CD14-positive monocyte (primary cell): ENCODE measurements around the gene TENM3. TPM values are rescaled to one million over a fixed set of nuclear protein-coding genes. Genes with fewer than 3 reads are reported as not detected.

Experiments used
- DNase-seq, 3 donors: peaks; one replicate each; pipeline ENCODE4 v3.0.0-alpha.2; 2011 to 2022
- H2AFZ ChIP-seq: 2 replicates; pipeline ENCODE4 v1.6.0; 2012; ENCODE audit warnings: mild to moderate bottlenecking, low read depth, low read length, inconsistent platforms; ENCODE audit not compliant: insufficient read depth, poor library complexity, severe bottlenecking
- H3K27ac ChIP-seq, 2 donors: 1 replicate in 1 of 2; 2 replicates in 1 of 2; pipeline ENCODE4 v1.5.1; 2012 to 2013; ENCODE audit warnings: low read length in 2 of 2, control low read depth in 1 of 2, inconsistent platforms in 1 of 2, low read depth in 1 of 2, mild to moderate bottlenecking in 1 of 2
- H3K27me3 ChIP-seq, 2 donors: one replicate each; pipeline versions ENCODE4 v1.6.0 to v1.6.1; 2011 to 2013; ENCODE audit warnings: low read length in 2 of 2; ENCODE audit not compliant: control insufficient read depth in 2 of 2, insufficient read depth in 2 of 2
- H3K36me3 ChIP-seq, 2 donors: replicated peaks in 1 of 2; 1 replicate in 1 of 2; 2 replicates in 1 of 2; pipeline versions ENCODE4 v1.5.1 to v1.6.1; 2012 to 2013; ENCODE audit warnings: low read length in 2 of 2, control low read depth in 1 of 2, inconsistent platforms in 1 of 2, mild to moderate bottlenecking in 1 of 2; ENCODE audit not compliant: insufficient read depth in 2 of 2, control insufficient read depth in 1 of 2
- H3K4me1 ChIP-seq, 2 donors: 1 replicate in 1 of 2; 2 replicates in 1 of 2; pipeline versions ENCODE4 v1.5.1 to v1.6.1; 2012 to 2013; ENCODE audit warnings: low read length in 2 of 2, control low read depth in 1 of 2, inconsistent platforms in 1 of 2, mild to moderate bottlenecking in 1 of 2, moderate library complexity in 1 of 2; ENCODE audit not compliant: insufficient read depth in 2 of 2, control insufficient read depth in 1 of 2
- H3K4me2 ChIP-seq: replicated peaks from 2 replicates; pipeline ENCODE3; 2012; ENCODE audit warnings: low read length, moderate library complexity, mild to moderate bottlenecking; ENCODE audit not compliant: poor library complexity, severe bottlenecking; ENCODE audit errors: extremely low read depth
- H3K4me3 ChIP-seq, 3 experiments: fragments of 200-600 bp in 1 of 3; sonication (generic) in 1 of 3; replicated peaks in 1 of 3; 1 replicate in 2 of 3; 2 replicates in 1 of 3; pipeline ENCODE4 v1.5.1; 2011 to 2013; ENCODE audit warnings: low read length in 3 of 3, mild to moderate bottlenecking in 3 of 3, control low read depth in 2 of 3, low read depth in 2 of 3, inconsistent platforms in 1 of 3, moderate library complexity in 1 of 3
- H3K79me2 ChIP-seq: 2 replicates; pipeline ENCODE4 v1.6.0; 2012; ENCODE audit warnings: mild to moderate bottlenecking, control low read depth, inconsistent platforms, low read length, moderate library complexity; ENCODE audit not compliant: insufficient read depth
- H3K9ac ChIP-seq: 2 replicates; pipeline ENCODE4 v1.6.0; 2017; ENCODE audit warnings: low read length, mild to moderate bottlenecking; ENCODE audit not compliant: insufficient read depth, poor library complexity, severe bottlenecking
- H3K9me3 ChIP-seq, 2 donors: replicated peaks in 1 of 2; 1 replicate in 1 of 2; 2 replicates in 1 of 2; pipeline versions ENCODE4 v1.5.1 to v1.6.1; 2012 to 2013; ENCODE audit warnings: low read length in 2 of 2, control low read depth in 1 of 2; ENCODE audit not compliant: control insufficient read depth in 1 of 2, insufficient read depth in 1 of 2
- H4K20me1 ChIP-seq: 2 replicates; pipeline ENCODE4 v1.6.0; 2012; ENCODE audit warnings: mild to moderate bottlenecking, low read length, control low read depth, moderate library complexity; ENCODE audit not compliant: insufficient read depth
- H3K27ac Mint-ChIP-seq, 7 donors: one replicate each; pipeline ENCODE4 v1.8.0; 2020; ENCODE audit warnings: mild to moderate bottlenecking in 7 of 7, mixed read lengths in 7 of 7, moderate library complexity in 6 of 7, inconsistent platforms in 2 of 7
- H3K27me3 Mint-ChIP-seq, 3 donors: one replicate each; pipeline ENCODE4 v1.8.0; 2021 to 2022; ENCODE audit warnings: low read depth in 3 of 3, mild to moderate bottlenecking in 3 of 3, mixed read lengths in 3 of 3, moderate library complexity in 3 of 3, inconsistent platforms in 1 of 3
- H3K36me3 Mint-ChIP-seq, 2 donors: one replicate each; pipeline ENCODE4 v1.8.0; 2020; ENCODE audit warnings: mixed read lengths in 2 of 2, inconsistent platforms in 1 of 2, mild to moderate bottlenecking in 1 of 2
- H3K4me1 Mint-ChIP-seq: one replicate; pipeline ENCODE4 v1.8.0; 2020; ENCODE audit warnings: mild to moderate bottlenecking, mixed read lengths
- H3K4me3 Mint-ChIP-seq, 2 donors: one replicate each; pipeline ENCODE4 v1.8.0; 2020; ENCODE audit warnings: mild to moderate bottlenecking in 2 of 2, mixed read lengths in 2 of 2, moderate library complexity in 1 of 2
- H3K9me3 Mint-ChIP-seq, 7 donors: one replicate each; pipeline ENCODE4 v1.8.0; 2020 to 2022; ENCODE audit warnings: mixed read lengths in 7 of 7, mild to moderate bottlenecking in 6 of 7, moderate library complexity in 6 of 7, inconsistent platforms in 2 of 7
- WGBS: methylation state at CpG from one replicate; pipeline ENCODE4 v1.1.5; 2013; ENCODE audit warnings: missing lambda C conversion rate; ENCODE audit not compliant: insufficient coverage; 5-methylcytosine and 5-hydroxymethylcytosine counted together
- intact Hi-C, 2 donors: fragments of 100-400 bp; cut with micrococcal nuclease; formaldehyde crosslinking; loops; one replicate each; pipeline versions ENCODE4 v1.15.0 to v1.15.1; 2023
- polyA plus RNA-seq, 3 donors: library from polyadenylated mRNA; depleted of rRNA in 1 of 3; unstranded in 2 of 3; stranded (reverse) in 1 of 3; fragments of 300-500 nt in 2 of 3; fragments of >200 nt in 1 of 3; fragmentation: Illumina TruSeq in 2 of 3; gene quantifications; 1 replicate in 2 of 3; 2 replicates in 1 of 3; pipeline ENCODE4 v1.2.3, GENCODE V29; 2012 to 2021
- TF ChIP-seq, protein P1 (sequence below): fragments of 200-600 bp; IDR thresholded peaks from one replicate; pipeline ENCODE4 v1.8.0; 2022; ENCODE audit warnings: antibody characterized with exemption, mild to moderate bottlenecking

The TENM3 gene
- polyA plus RNA-seq, 3 donors: not detected

DNA sequence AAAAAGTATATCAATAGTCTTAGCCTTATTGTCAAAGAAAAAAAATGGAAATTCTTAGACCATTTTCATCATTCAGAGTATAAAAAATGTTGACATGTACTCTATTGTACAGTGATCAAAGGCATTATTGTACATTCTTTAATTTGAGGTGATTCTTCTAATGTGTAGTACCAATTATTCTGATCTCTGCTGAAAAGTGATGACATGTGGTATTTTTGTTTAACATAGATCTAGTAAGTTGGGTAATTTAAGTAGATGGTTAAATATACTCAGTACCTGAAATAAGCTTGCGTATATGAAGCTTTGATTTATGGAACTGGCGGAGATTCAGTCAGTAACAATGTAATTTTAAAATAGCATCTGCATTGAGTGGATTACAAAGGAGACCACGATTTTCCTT, 5.1 kb downstream of the TENM3 start:
- H3K9ac ChIP-seq: no peak overlapping the region
- no peak for DNase-seq
- no peak overlapping the region for H3K4me3 Mint-ChIP-seq
- no peaks in the 10 kb centered on the region for H3K4me1 ChIP-seq
- no CpG with 5 or more reads among the region's 3 CpGs for WGBS
- no peak overlapping the region for H2AFZ ChIP-seq
- H3K27me3 Mint-ChIP-seq: peaks cover 0 to 5% (median 2%) of the 10 kb centered on the region in 3 donors
- no peak overlapping the region for H3K4me3 ChIP-seq
- H4K20me1 ChIP-seq: no peaks in the 10 kb centered on the region
- H3K36me3 ChIP-seq: no peaks in the 10 kb centered on the region
- H3K27ac ChIP-seq: no peak overlapping the region
- no peaks in the 10 kb centered on the region for H3K36me3 Mint-ChIP-seq
- no peaks in the 10 kb centered on the region for H3K4me1 Mint-ChIP-seq
- H3K9me3 Mint-ChIP-seq: peaks cover 0 to 8% (median 5%) of the 10 kb centered on the region in 7 donors
- no peak overlapping the region for H3K27ac Mint-ChIP-seq
- H3K4me2 ChIP-seq: no peak overlapping the region
- H3K9me3 ChIP-seq: peaks cover 0 to 5% of the 10 kb centered on the region in 2 donors
- no peaks in the 10 kb centered on the region for H3K79me2 ChIP-seq
- TF ChIP-seq, protein P1, sequence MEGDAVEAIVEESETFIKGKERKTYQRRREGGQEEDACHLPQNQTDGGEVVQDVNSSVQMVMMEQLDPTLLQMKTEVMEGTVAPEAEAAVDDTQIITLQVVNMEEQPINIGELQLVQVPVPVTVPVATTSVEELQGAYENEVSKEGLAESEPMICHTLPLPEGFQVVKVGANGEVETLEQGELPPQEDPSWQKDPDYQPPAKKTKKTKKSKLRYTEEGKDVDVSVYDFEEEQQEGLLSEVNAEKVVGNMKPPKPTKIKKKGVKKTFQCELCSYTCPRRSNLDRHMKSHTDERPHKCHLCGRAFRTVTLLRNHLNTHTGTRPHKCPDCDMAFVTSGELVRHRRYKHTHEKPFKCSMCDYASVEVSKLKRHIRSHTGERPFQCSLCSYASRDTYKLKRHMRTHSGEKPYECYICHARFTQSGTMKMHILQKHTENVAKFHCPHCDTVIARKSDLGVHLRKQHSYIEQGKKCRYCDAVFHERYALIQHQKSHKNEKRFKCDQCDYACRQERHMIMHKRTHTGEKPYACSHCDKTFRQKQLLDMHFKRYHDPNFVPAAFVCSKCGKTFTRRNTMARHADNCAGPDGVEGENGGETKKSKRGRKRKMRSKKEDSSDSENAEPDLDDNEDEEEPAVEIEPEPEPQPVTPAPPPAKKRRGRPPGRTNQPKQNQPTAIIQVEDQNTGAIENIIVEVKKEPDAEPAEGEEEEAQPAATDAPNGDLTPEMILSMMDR: no peak
- no peaks in the 10 kb centered on the region for H3K27me3 ChIP-seq
- intact Hi-C loops: no loop called here

DNA sequence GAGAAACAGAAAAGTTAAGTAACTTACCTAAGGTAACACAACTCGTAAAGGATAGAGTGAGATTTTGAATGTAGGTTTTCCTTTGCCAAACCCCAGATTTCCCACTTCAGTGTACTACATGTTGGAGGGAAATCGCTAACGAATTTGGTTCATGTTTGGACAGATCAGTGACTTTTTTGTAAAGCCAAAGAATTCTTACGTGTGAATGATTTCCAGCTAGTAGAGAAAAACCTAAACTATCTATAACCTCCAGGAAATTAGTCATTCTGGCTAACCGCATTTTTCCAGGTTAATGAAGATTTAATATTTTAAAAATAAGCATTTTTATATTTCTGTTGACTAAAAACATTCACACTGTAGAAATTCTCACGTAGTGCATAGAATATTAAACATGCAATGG, 7.2 kb downstream of the TENM3 start:
- no CpG with 5 or more reads among the region's 6 CpGs for WGBS
- H3K36me3 ChIP-seq: no peaks in the 10 kb centered on the region
- H3K79me2 ChIP-seq: no peaks in the 10 kb centered on the region
- H3K9ac ChIP-seq: no peak overlapping the region
- DNase-seq: no peak
- H3K4me2 ChIP-seq: no peak overlapping the region
- no peak overlapping the region for H3K27ac ChIP-seq
- H4K20me1 ChIP-seq: no peaks in the 10 kb centered on the region
- H3K4me1 ChIP-seq: no peaks in the 10 kb centered on the region
- no peaks in the 10 kb centered on the region for H3K27me3 ChIP-seq
- intact Hi-C loops: no loop called here
- Mint-ChIP-seq H3K9me3 (peaks cover 0 to 5% (median 4%) of the 10 kb centered on the region in 7 donors), H3K4me1 (no peaks in the 10 kb centered on the region), H3K27me3 (peaks cover 0 to 5% (median 2%) of the 10 kb centered on the region in 3 donors), H3K27ac (no peak overlapping the region), H3K36me3 (no peaks in the 10 kb centered on the region), H3K4me3 (no peak overlapping the region)
- no peak overlapping the region for H2AFZ ChIP-seq
- peaks cover 0 to 5% of the 10 kb centered on the region in 2 donors for H3K9me3 ChIP-seq
- TF ChIP-seq, protein P1: no peak
- no peak overlapping the region for H3K4me3 ChIP-seq
